Neural progenitor cell (in vitro differentiated cells): ENCODE results near the gene SLC25A40. TPM values are rescaled to one million over a fixed set of nuclear protein-coding genes. Genes with fewer than 3 reads are reported as not detected.

Source experiments
- DNase-seq: peaks from one replicate; pipeline ENCODE4 v3.0.0-alpha.2; 2016; ENCODE audit warnings: low spot score
- H2AFZ ChIP-seq: fragments of 200-600 bp; sonication (generic); replicated peaks from 2 replicates; pipeline ENCODE4 v1.6.1; 2016; ENCODE audit warnings: antibody characterized with exemption
- H3F3A ChIP-seq: fragments of 200-600 bp; sonication (generic); 2 replicates; pipeline ENCODE4 v1.6.1; 2016; ENCODE audit warnings: antibody characterized with exemption, low read depth
- H3K27ac ChIP-seq: fragments of 200-600 bp; sonication (generic); 2 replicates; pipeline ENCODE4 v1.5.1; 2016; ENCODE audit warnings: mild to moderate bottlenecking
- H3K27me3 ChIP-seq: fragments of 200-600 bp; sonication (generic); 2 replicates; pipeline ENCODE4 v1.6.1; 2016; ENCODE audit warnings: mild to moderate bottlenecking, moderate library complexity
- H3K36me3 ChIP-seq: fragments of 200-600 bp; sonication (generic); 2 replicates; pipeline ENCODE4 v1.5.1; 2016
- H3K4me1 ChIP-seq: fragments of 200-600 bp; sonication (generic); 2 replicates; pipeline ENCODE4 v1.6.1; 2016; ENCODE audit warnings: mixed run types
- H3K4me2 ChIP-seq: fragments of 200-600 bp; sonication (generic); 2 replicates; pipeline ENCODE4 v1.6.1; 2016
- H3K4me3 ChIP-seq: fragments of 200-600 bp; sonication (generic); 2 replicates; pipeline ENCODE4 v1.5.1; 2016
- H3K79me2 ChIP-seq: fragments of 200-600 bp; sonication (generic); 2 replicates; pipeline ENCODE4 v1.6.1; 2016; ENCODE audit warnings: low read depth
- H3K9ac ChIP-seq: fragments of 200-600 bp; sonication (generic); 2 replicates; pipeline ENCODE4 v1.6.1; 2016
- H3K9me3 ChIP-seq: fragments of 200-600 bp; sonication (generic); 2 replicates; pipeline ENCODE4 v1.5.1; 2016; ENCODE audit warnings: low read depth
- H4K20me1 ChIP-seq: fragments of 200-600 bp; sonication (generic); 2 replicates; pipeline ENCODE4 v1.6.1; 2016; ENCODE audit warnings: low read depth
- H3K27ac Mint-ChIP-seq: 3 replicates; pipeline ENCODE4 v1.8.0; 2021; ENCODE audit warnings: mixed read lengths
- H3K27me3 Mint-ChIP-seq: 2 replicates; pipeline ENCODE4 v1.8.0; 2022; ENCODE audit warnings: low read depth, mild to moderate bottlenecking, inconsistent platforms, moderate library complexity, mixed read lengths; ENCODE audit not compliant: insufficient read depth
- H3K36me3 Mint-ChIP-seq: 3 replicates; pipeline ENCODE4 v1.8.0; 2021; ENCODE audit warnings: mixed read lengths
- H3K4me1 Mint-ChIP-seq: 3 replicates; pipeline ENCODE4 v1.8.0; 2021; ENCODE audit warnings: mixed read lengths
- H3K4me3 Mint-ChIP-seq: 3 replicates; pipeline ENCODE4 v1.8.0; 2021; ENCODE audit warnings: mild to moderate bottlenecking, moderate library complexity, mixed read lengths
- H3K9me3 Mint-ChIP-seq: 3 replicates; pipeline ENCODE4 v1.8.0; 2020; ENCODE audit warnings: mixed read lengths
- EZH2 ChIP-seq: fragments of 200-600 bp; sonication (generic); IDR thresholded peaks from 2 replicates; pipeline ENCODE4 v1.6.1; 2017; ENCODE audit warnings: antibody characterized with exemption, mild to moderate bottlenecking, moderate library complexity
- EZH2phosphoT487 ChIP-seq: fragments of 200-600 bp; sonication (generic); IDR thresholded peaks from 2 replicates; pipeline ENCODE4 v1.6.1; 2017; ENCODE audit warnings: antibody characterized with exemption
- total RNA-seq: library from RNA; depleted of rRNA; stranded (reverse); fragments of >200 nt; gene quantifications from 2 replicates; pipeline ENCODE4 v1.2.3, GENCODE V29; 2015; ENCODE audit warnings: low replicate concordance
- TF ChIP-seq, protein P1 (sequence below): fragments of 200-600 bp; sonication (generic); IDR thresholded peaks from 2 replicates; pipeline ENCODE4 v1.5.1; 2017; ENCODE audit warnings: antibody characterized with exemption, mild to moderate bottlenecking

SLC25A40 gene
- total RNA-seq, 1 donor from 2014 or later: 57.3 TPM

DNA sequence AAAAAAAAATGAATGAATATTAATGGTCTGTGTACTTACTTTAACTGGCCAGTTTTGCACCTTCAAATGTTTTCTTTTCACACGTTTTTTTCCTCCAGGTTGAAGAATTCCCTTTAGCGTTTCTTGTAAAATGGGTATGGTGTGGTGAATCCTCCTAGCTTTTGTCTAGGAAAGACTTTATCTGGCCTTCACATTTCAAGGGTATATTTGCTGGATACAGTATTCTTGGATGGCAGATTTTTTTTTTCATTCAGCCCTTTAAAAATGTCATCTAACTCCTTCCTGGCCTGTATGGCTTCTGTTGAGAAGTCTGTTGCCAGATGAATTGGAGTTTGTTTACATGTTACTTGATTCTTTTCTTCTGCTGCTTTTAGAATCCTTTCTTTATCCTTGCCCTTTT is 10.1 kb downstream of the SLC25A40 start:
- no peaks in the 10 kb centered on the region for H3K27me3 Mint-ChIP-seq
- H3K9ac ChIP-seq: no peak overlapping the region
- no peak overlapping the region for H3K4me3 ChIP-seq
- H3K27ac ChIP-seq: no peak overlapping the region
- no peaks in the 10 kb centered on the region for H4K20me1 ChIP-seq
- H3K36me3 ChIP-seq: peaks cover 14% of the 10 kb centered on the region
- no peak overlapping the region for H3K27ac Mint-ChIP-seq
- H3K9me3 ChIP-seq: peaks cover 8% of the 10 kb centered on the region
- no peaks in the 10 kb centered on the region for H3F3A ChIP-seq
- no peak overlapping the region for H3K4me2 ChIP-seq
- no peaks in the 10 kb centered on the region for H3K4me1 ChIP-seq
- no peaks in the 10 kb centered on the region for H3K27me3 ChIP-seq
- TF ChIP-seq EZH2 (no peak), EZH2phosphoT487 (no peak)
- TF ChIP-seq, protein P1, sequence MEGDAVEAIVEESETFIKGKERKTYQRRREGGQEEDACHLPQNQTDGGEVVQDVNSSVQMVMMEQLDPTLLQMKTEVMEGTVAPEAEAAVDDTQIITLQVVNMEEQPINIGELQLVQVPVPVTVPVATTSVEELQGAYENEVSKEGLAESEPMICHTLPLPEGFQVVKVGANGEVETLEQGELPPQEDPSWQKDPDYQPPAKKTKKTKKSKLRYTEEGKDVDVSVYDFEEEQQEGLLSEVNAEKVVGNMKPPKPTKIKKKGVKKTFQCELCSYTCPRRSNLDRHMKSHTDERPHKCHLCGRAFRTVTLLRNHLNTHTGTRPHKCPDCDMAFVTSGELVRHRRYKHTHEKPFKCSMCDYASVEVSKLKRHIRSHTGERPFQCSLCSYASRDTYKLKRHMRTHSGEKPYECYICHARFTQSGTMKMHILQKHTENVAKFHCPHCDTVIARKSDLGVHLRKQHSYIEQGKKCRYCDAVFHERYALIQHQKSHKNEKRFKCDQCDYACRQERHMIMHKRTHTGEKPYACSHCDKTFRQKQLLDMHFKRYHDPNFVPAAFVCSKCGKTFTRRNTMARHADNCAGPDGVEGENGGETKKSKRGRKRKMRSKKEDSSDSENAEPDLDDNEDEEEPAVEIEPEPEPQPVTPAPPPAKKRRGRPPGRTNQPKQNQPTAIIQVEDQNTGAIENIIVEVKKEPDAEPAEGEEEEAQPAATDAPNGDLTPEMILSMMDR: no peak
- no peak for DNase-seq
- no peaks in the 10 kb centered on the region for H3K4me1 Mint-ChIP-seq
- no peak overlapping the region for H2AFZ ChIP-seq
- H3K9me3 Mint-ChIP-seq: peaks cover 64% of the 10 kb centered on the region
- peaks cover 65% of the 10 kb centered on the region for H3K36me3 Mint-ChIP-seq
- H3K4me3 Mint-ChIP-seq: no peak overlapping the region
- H3K79me2 ChIP-seq: peaks cover 35% of the 10 kb centered on the region

DNA sequence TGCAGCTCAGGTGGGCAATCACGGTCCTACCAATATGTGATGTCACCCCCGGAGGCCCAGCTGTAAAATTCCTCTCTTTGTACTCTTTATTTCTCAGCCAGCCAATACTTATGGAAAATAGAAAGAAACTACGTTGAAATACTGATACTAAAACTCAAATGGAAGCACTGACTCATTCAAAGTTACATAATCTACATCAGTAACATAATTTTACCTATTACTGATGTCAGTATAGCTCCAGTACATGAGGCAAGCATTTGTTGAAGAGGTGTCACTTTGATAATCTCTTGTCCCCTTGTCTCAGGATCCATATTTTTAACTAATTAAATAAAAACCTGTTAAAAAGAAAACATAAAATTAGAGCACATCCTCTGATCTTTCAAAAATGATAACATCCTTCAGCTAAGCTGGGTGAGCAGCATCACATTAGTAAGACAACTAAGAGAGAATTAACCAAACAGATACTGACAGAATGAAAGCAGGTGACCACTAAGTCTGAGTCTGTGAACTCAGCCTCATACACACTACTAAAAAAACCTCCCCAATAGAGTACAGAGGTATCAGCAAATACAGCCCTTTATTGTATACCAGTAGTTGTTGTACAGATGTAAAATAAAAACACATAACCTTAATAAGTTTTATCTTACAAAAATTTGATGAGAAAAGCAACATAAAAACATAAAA is 17.6 kb downstream of the SLC25A40 start:
- DNase-seq: no peak
- H3K36me3 ChIP-seq: peaks cover 18% of the 10 kb centered on the region
- TF ChIP-seq EZH2 (no peak), EZH2phosphoT487 (no peak)
- TF ChIP-seq, protein P1: no peak
- H3K4me3 ChIP-seq: no peak overlapping the region
- H3K4me1 Mint-ChIP-seq: no peaks in the 10 kb centered on the region
- no peak overlapping the region for H3K27ac ChIP-seq
- H3K79me2 ChIP-seq: no peaks in the 10 kb centered on the region
- H3K27ac Mint-ChIP-seq: no peak overlapping the region
- H3K4me3 Mint-ChIP-seq: no peak overlapping the region
- peaks cover 52% of the 10 kb centered on the region for H3K36me3 Mint-ChIP-seq
- H3K9me3 Mint-ChIP-seq: peaks cover 2% of the 10 kb centered on the region
- no peaks in the 10 kb centered on the region for H4K20me1 ChIP-seq
- no peak overlapping the region for H3K4me2 ChIP-seq
- H3K4me1 ChIP-seq: no peaks in the 10 kb centered on the region
- no peaks in the 10 kb centered on the region for H3K9me3 ChIP-seq
- H2AFZ ChIP-seq: no peak overlapping the region
- H3K27me3 Mint-ChIP-seq: no peaks in the 10 kb centered on the region
- H3K9ac ChIP-seq: no peak overlapping the region
- H3K27me3 ChIP-seq: no peaks in the 10 kb centered on the region
- no peaks in the 10 kb centered on the region for H3F3A ChIP-seq

DNA sequence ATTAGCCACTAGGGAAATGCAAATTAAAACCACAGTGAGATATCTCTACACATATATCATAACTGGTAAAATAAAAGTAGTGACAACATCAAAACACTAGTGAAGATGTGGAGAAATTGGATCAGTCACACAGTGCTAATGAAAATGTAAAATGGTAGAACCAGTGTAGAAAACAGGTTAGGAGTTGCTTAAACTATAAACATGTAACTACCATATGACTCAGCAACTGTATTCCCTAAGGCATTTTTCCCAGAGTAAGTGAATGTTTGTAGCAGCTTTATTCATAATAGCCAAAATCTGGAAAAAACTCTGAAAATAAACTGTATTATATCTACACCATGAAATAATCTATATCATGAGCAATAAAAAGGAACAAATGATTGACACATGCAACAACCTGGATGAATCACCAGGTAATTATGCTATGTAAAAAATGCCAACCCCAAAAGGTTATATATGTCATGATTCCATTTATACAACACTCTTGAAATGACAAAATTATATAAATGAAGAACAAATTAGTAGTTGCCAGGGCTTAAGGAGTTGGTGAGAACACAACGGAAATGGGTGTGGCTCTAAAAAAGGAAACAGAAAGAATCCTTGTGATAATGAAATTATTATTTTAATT is 22.8 kb downstream of the SLC25A40 start:
- Histone ChIP-seq H3K27me3 (no peaks in the 10 kb centered on the region), H3K79me2 (no peaks in the 10 kb centered on the region), H2AFZ (no peak overlapping the region), H3K9ac (no peak overlapping the region), H3K36me3 (peaks cover 10% of the 10 kb centered on the region), H3F3A (no peaks in the 10 kb centered on the region), H3K4me2 (no peak overlapping the region), H3K4me1 (no peaks in the 10 kb centered on the region), H3K4me3 (no peak overlapping the region), H3K27ac (no peak overlapping the region), H4K20me1 (no peaks in the 10 kb centered on the region), H3K9me3 (no peaks in the 10 kb centered on the region)
- peaks cover 29% of the 10 kb centered on the region for H3K36me3 Mint-ChIP-seq
- no peaks in the 10 kb centered on the region for H3K27me3 Mint-ChIP-seq
- H3K9me3 Mint-ChIP-seq: no peaks in the 10 kb centered on the region
- no peak overlapping the region for H3K27ac Mint-ChIP-seq
- no peak overlapping the region for H3K4me3 Mint-ChIP-seq
- DNase-seq: no peak
- TF ChIP-seq EZH2phosphoT487: no peak
- no peak for TF ChIP-seq EZH2
- TF ChIP-seq, protein P1: no peak
- H3K4me1 Mint-ChIP-seq: no peaks in the 10 kb centered on the region
